SJCRH30 (cell line): ENCODE measurements around the gene PXDN. TPM values are rescaled to one million over a fixed set of nuclear protein-coding genes. Genes with fewer than 3 reads are reported as not detected.
"Not testable (repeated sequence)": the region's sequence is repeated elsewhere in the genome, so short reads cannot be mapped to it uniquely, and the experiment has no call there.

Experiments used
- DNase-seq, 2 experiments: peaks; one replicate each; pipeline ENCODE4 v3.0.0-alpha.2; 2015 to 2020
- H3K27ac ChIP-seq: fragments of 250-450 bp; sonication (Bioruptor Pico); 2 replicates; pipeline ENCODE4 v1.5.1; 2020; ENCODE audit warnings: mild to moderate bottlenecking, moderate library complexity
- H3K27me3 ChIP-seq: fragments of 250-450 bp; sonication (Bioruptor Pico); 2 replicates; pipeline ENCODE4 v1.5.1; 2020; ENCODE audit warnings: mild to moderate bottlenecking, moderate library complexity
- H3K36me3 ChIP-seq: fragments of 250-450 bp; sonication (Bioruptor Pico); 2 replicates; pipeline ENCODE4 v1.5.1; 2020; ENCODE audit warnings: mild to moderate bottlenecking, moderate library complexity
- H3K4me1 ChIP-seq: fragments of 250-450 bp; sonication (Bioruptor Pico); 2 replicates; pipeline ENCODE4 v1.5.1; 2020; ENCODE audit warnings: mild to moderate bottlenecking, moderate library complexity
- H3K4me3 ChIP-seq: fragments of 250-450 bp; sonication (Bioruptor Pico); 2 replicates; pipeline ENCODE4 v1.5.1; 2020; ENCODE audit warnings: mild to moderate bottlenecking, moderate library complexity
- H3K9me3 ChIP-seq: fragments of 250-450 bp; sonication (Bioruptor Pico); replicated peaks from 2 replicates; pipeline ENCODE4 v1.5.1; 2020; ENCODE audit warnings: mild to moderate bottlenecking, moderate library complexity
- total RNA-seq: library from RNA; depleted of rRNA; stranded (reverse); fragments of >200 nt; shearing (Covaris generic); gene quantifications from 2 replicates; pipeline ENCODE4 v1.2.3, GENCODE V29; 2014

The PXDN gene
- total RNA-seq, 1 experiment from 2014 or later, result 312 TPM

DNA sequence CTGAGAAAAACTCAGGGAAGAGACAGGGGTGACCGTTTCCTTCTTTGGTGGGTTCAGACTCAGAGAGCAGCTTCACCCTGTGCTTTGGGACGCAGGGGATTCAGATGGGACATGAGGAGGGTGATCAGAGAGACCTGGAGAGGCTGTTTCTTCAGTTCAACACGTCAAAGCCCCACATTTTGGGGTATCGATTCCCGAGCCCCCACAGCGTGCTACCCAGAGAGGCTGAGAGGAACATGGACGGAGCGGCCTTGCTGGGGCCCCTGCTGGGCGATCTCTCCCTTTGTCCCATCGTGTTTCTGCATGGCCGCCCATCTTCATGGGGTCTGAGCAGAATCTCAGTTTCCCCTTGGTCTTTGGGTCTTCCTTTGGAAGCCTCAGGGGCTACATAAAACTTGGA is 38.2 kb upstream of the PXDN start:
- Histone ChIP-seq H3K27me3 (no peaks in the 10 kb centered on the region), H3K9me3 (no peaks in the 10 kb centered on the region), H3K4me1 (peaks cover 23% of the 10 kb centered on the region), H3K36me3 (no peaks in the 10 kb centered on the region), H3K27ac (no peak overlapping the region), H3K4me3 (no peak overlapping the region)
- no peak for DNase-seq

DNA sequence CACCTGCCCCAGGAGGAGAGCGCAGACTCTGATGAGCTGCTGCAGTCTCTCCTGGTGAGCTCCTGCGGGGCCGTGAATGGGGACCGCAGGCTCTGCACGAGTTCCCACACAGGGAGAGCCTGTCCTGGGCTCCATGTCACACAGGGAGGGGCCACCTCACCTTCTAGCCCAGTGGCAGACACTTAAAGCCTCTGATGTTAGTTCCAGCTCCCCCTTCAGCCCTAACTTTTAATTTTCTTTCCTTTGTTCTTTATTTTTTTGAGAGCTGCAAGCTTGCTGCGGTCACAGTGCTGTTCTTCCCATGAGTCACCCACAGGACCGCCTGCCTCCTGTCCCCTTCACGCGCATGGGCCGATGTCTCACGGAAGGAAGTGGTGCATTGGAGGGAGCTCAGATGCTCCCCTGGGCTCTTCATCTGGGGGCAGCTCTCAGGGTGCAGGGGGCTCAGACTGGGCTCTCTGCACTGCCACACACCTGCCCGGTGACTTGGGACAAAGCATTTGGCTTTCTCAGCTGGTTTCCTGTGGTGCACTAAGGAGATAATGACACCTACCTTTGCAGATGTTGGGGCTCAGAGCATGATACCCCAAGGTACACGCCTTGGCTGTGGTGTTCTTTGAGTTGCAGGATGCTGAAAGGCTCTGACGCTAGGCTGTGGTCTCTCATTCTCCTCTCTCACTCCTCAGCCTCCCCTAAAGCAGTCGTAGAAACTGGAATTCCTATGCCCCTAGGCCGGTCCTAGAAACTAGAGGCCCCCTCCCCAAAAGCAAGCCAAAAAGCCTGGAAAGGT is 37.2 kb upstream of the PXDN start:
- H3K9me3 ChIP-seq, result no peaks in the 10 kb centered on the region
- H3K4me1 ChIP-seq, result peaks cover 30% of the 10 kb centered on the region
- H3K4me3 ChIP-seq, result no peak overlapping the region
- no peak for DNase-seq
- no peaks in the 10 kb centered on the region for H3K27me3 ChIP-seq
- no peaks in the 10 kb centered on the region for H3K36me3 ChIP-seq
- no peak overlapping the region for H3K27ac ChIP-seq

DNA sequence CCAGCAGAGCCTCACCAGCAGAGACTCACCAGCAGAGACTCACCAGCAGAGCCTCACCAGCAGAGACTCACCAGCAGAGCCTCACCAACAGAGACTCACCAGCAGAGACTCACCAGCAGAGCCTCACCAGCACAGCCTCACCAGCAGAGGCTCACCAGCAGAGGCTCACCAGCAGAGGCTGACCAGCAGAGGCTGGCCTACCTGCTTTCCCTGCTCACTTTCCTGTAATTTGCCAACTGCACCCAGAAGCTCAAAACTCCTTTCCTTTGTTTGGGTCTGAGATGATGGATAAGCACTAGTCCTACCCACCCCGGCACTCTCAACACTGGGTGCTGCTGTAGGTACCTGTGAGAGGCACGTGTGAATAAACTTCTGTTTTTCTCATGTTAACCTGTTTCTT is 36.4 kb upstream of the PXDN start:
- H3K27ac ChIP-seq, result no peak overlapping the region
- no peak overlapping the region for H3K4me3 ChIP-seq
- H3K36me3 ChIP-seq, result no peaks in the 10 kb centered on the region
- H3K4me1 ChIP-seq, result peaks cover 30% of the 10 kb centered on the region
- H3K9me3 ChIP-seq, result no peaks in the 10 kb centered on the region
- no peaks in the 10 kb centered on the region for H3K27me3 ChIP-seq
- no peak for DNase-seq

DNA sequence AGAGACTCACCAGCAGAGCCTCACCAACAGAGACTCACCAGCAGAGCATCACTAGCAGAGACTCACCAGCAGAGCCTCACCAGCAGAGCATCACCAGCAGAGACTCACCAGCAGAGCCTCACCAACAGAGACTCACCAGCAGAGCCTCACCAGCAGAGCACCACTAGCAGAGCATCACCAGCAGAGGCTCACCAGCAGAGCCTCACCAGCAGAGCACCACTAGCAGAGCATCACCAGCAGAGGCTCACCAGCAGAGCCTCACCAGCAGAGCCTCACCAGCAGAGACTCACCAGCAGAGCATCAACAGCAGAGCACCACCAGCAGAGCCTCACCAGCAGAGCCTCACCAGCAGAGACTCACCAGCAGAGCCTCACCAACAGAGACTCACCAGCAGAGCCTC is 35.7 kb upstream of the PXDN start:
- H3K27ac ChIP-seq, H3K36me3 ChIP-seq, H3K4me3 ChIP-seq, H3K27me3 ChIP-seq, H3K9me3 ChIP-seq, DNase-seq: not testable (repeated sequence)
- peaks cover 30% of the 10 kb centered on the region for H3K4me1 ChIP-seq

DNA sequence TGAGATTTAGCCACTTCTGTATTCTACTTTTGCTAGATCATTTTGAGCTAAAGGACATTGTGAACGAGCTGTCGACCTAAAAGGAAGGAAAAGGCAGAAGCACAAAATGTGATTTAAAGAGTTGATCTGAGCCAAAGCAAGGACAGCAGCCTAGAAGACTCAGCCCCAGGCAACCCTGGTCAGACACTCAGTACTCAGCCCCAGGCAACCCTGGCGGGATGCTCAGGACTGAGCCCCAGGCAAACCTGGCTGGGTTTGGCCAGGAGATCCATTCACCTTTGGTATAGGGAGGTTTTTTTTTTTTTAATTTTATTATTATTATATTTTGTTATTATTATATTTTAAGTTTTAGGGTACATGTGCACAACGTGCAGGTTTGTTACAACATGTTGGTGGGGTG is 34.3 kb upstream of the PXDN start:
- Histone ChIP-seq H3K4me1 (peaks cover 29% of the 10 kb centered on the region), H3K4me3 (no peak overlapping the region), H3K9me3 (no peaks in the 10 kb centered on the region), H3K36me3 (no peaks in the 10 kb centered on the region), H3K27ac (no peak overlapping the region), H3K27me3 (no peaks in the 10 kb centered on the region)
- DNase-seq, result no peak

DNA sequence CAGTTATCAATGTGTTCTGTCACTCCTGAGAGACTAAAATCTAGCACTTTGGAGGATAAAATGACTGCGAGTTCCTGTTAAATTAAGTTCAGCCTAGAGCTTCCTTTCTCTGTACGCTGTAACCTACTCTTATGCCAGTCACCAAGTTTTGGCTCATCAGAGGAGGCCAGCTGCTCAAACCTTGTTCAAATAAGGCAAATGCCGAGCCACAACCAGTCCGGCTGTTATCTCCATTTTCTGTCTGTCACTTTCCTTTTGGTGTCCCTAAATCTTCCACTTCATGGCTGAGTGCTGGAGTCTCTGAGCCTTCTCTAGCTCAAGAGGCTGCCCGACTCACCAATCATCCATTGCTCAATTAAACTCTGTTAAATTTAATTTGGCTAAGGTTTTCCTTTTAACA is 33.5 kb upstream of the PXDN start:
- Histone ChIP-seq H3K27ac (no peak overlapping the region), H3K36me3 (no peaks in the 10 kb centered on the region), H3K9me3 (no peaks in the 10 kb centered on the region), H3K27me3 (no peaks in the 10 kb centered on the region), H3K4me1 (peaks cover 29% of the 10 kb centered on the region), H3K4me3 (no peak overlapping the region)
- peak in 1 of 2 experiments; percentile 52 for DNase-seq

DNA sequence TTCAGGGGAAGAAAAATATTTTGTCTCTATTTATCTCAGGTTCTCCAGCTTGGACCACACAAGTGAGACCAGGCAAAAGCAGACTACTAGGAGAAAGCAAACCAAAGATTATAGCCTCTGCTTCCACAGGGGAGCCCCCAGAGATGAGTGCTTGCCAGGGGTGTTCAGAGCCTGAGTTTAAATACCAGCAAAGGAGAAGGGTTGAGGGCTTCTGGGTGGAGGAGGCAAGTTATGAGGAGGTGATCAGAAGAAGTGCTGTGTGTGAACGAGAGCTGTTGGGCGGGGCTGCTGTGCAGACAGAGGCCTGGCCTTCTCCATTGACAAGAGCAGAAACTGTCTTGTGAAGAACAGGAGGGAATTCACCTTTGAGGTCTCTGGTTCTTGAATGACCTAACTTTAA is 32.8 kb upstream of the PXDN start:
- Histone ChIP-seq H3K4me3 (no peak overlapping the region), H3K27me3 (no peaks in the 10 kb centered on the region), H3K9me3 (no peaks in the 10 kb centered on the region), H3K4me1 (peaks cover 33% of the 10 kb centered on the region), H3K36me3 (no peaks in the 10 kb centered on the region), H3K27ac (no peak overlapping the region)
- DNase-seq, result no peak

DNA sequence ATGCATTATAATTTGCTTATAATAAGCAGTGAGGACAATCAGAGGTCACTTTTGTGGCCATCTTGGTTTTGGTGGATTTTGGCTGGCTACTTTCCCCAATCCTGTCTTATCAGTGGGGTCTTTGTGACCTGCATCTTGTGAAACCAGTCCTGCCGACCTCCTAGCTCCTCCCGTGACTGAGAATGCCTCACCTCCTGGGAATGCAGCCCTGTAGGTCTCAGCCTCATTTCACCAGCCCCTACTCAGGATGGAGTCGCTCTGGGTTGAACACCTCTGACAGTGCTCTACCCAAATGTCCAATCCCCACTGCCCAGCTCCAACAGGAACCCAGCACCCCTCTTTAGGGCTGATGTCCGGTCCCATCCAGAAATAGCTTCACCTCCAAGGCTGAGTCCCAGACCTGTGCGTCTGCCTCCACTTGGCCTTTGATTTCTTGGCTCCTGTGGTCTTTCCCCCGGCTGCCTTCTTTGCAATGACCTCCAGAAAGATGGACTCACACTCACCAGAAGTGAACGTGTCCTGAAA is 31.3 kb upstream of the PXDN start:
- Histone ChIP-seq H3K27me3 (no peaks in the 10 kb centered on the region), H3K4me3 (no peak overlapping the region), H3K4me1 (peaks cover 35% of the 10 kb centered on the region), H3K9me3 (no peaks in the 10 kb centered on the region), H3K27ac (no peak overlapping the region), H3K36me3 (no peaks in the 10 kb centered on the region)
- DNase-seq, result no peak

DNA sequence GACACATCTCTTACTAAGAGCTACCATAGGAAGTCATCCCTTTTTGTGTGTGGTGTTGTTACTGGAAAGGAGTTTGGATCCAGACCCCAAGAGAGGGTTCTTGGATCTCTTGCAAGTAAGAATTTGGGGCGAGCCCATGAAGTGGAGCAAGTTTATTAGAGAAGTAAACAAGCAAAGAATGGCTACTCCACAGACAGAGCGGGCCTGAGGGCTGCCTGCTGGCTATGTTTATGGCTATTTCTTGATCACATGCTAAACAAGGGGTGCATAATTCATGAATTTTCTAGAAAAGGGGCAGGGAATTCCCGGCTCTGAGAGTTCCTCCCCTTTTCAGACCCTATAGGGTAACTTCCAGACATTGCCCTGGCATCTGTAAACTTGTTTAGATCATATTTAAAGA is 30.6 kb upstream of the PXDN start:
- no peaks in the 10 kb centered on the region for H3K36me3 ChIP-seq
- no peaks in the 10 kb centered on the region for H3K9me3 ChIP-seq
- no peak overlapping the region for H3K27ac ChIP-seq
- no peaks in the 10 kb centered on the region for H3K27me3 ChIP-seq
- H3K4me3 ChIP-seq, result no peak overlapping the region
- peaks cover 35% of the 10 kb centered on the region for H3K4me1 ChIP-seq
- DNase-seq, result no peak

DNA sequence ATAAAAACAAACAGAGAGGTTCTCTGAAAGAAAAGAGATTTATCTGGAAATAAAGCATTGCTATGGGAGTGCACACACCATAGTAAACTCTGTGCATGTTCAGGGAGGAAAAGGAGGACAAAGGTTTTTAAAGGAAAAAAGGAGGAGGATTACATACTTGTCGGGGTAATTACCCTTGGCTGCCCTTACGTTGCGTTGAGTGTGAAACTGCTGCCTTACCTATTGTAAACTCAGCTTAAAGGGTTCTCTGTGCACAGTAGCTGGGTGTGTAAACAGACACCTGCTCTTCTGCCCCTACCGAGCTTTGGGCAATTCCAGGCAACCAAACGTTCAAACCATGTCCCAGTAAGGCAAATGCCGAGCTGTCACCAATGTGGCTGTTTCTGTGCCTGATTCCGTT is 29.6 kb upstream of the PXDN start:
- no peak overlapping the region for H3K27ac ChIP-seq

DNA sequence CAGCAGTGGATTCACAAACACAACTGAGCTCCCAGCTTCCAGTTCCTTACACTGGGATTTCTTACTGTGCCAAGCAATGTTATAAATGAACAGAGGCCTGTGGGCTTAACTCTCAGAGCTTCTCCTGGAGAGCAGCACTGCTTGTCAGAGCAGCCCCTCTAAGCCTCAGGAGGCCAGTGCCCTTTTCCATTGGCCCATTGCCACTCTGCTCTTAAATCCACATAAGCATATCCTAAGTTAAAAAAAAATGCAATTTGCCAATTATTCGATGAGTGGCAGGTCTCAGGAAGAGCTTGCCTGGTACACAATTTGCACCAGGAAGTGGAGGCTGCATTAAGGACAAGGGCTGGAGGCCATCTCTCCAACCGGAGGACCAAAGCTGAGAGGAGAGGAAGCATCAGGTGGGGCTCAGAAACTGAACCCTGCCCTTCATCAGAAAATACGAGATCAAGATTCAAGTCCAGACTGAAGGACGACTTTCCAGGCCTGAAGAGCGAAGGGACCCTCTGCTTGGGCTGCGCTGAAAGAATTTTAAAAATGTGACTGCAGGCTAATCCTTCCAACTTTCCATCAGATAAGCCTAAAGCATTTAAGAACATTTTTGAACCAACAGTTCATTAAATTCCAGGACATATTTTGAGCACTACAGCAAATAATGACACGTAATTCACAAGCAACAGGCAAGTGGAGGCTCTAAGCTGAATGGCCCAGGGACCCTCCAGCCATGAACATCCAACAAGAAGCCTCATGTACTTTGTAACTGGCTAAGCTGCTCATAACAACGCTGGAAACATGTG is 28.4 kb upstream of the PXDN start:
- Histone ChIP-seq H3K27me3 (peaks cover 5% of the 10 kb centered on the region), H3K4me1 (peaks cover 28% of the 10 kb centered on the region), H3K36me3 (no peaks in the 10 kb centered on the region), H3K9me3 (no peaks in the 10 kb centered on the region), H3K4me3 (no peak overlapping the region), H3K27ac (no peak overlapping the region)
- DNase-seq, result no peak

More for the DNA sequence above, 29.6 kb upstream of the PXDN start:
- Histone ChIP-seq H3K36me3 (no peaks in the 10 kb centered on the region), H3K4me1 (peaks cover 35% of the 10 kb centered on the region), H3K4me3 (no peak overlapping the region), H3K27me3 (no peaks in the 10 kb centered on the region), H3K9me3 (no peaks in the 10 kb centered on the region)
- DNase-seq, result no peak

DNA sequence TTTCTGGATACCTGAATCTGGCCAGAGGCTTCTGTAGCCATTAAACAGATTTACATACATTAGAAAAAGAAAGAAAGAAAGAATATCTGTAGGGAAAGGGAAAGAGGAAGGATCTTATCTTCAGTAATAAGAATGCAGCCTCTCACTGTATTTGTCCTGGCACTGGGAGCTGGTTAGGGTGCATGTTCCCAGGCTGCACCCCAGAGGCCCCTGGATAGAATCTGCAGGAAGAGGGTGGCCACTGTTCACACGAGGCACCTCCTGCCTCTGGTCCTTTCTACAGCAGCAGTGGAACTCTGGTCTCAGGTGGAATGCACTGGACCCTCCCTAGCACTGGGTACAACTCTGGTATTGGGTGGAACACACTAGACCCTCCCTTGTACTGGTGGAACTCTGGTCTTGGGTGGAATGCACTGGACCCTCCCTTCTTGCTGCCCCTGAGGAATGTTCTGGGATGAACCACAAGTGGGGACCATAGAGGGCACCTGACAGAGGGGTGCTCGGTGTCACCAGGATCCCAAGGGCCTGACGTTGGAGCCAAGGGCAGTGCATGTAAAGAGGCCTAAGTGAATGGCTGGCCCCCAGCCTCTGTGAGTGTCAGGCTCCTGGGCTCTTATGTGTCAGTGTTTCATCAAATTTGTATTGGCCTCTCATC is 27.4 kb upstream of the PXDN start:
- no peak for DNase-seq
- no peaks in the 10 kb centered on the region for H3K9me3 ChIP-seq
- H3K27me3 ChIP-seq, result peaks cover 15% of the 10 kb centered on the region
- H3K27ac ChIP-seq, result no peak overlapping the region
- H3K4me3 ChIP-seq, result no peak overlapping the region
- H3K36me3 ChIP-seq, result no peaks in the 10 kb centered on the region
- H3K4me1 ChIP-seq, result peaks cover 28% of the 10 kb centered on the region; the same call in 1 of the 2 replicates

DNA sequence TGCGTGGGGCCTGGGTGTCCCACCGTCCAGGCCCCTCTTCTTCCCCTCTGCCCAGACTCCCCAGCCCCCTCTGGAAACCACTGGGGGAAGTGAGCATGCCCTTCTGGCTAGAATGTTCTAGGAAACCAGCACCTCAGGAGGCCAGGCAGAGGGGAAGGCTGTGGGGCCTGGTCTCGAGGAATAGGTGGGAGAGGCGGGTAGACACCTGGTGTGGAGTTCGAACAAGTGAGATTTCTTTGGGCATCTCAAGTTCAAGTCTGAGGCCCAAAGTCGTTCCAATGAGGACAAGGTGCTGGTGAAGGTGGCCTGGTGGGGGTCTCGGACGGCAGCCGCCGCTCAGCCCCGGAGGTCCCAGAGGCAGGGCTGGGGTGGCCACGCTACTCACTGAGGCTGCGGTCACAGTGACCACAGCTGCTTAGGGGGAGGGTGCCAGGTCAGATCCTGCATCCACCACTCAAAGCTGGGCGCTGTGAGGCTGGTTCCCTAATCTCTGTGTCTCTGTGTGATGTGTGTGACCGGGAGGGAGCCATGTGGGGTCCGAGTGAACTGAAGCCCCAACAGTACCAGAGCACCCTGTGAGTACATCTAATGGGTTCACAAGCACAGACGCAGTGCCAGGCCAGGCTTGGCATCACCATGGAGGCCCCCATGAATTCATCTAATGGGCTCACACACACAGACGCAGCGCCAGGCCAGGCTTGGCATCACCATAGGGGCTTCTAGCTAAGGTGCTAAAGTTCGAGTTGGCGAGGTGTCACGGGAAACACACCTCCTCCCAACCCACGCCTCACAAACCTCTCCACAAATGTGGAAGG is 26.5 kb upstream of the PXDN start:
- Histone ChIP-seq H3K27me3 (peaks cover 20% of the 10 kb centered on the region), H3K9me3 (0 out of 2 replicates have a peak, but pooled peaks cover under 1% of the 10 kb centered on the region), H3K4me3 (no peak overlapping the region), H3K4me1 (peaks cover 29% of the 10 kb centered on the region; the same call in 1 of the 2 replicates), H3K36me3 (no peaks in the 10 kb centered on the region), H3K27ac (no peak overlapping the region)
- DNase-seq, result no peak

DNA sequence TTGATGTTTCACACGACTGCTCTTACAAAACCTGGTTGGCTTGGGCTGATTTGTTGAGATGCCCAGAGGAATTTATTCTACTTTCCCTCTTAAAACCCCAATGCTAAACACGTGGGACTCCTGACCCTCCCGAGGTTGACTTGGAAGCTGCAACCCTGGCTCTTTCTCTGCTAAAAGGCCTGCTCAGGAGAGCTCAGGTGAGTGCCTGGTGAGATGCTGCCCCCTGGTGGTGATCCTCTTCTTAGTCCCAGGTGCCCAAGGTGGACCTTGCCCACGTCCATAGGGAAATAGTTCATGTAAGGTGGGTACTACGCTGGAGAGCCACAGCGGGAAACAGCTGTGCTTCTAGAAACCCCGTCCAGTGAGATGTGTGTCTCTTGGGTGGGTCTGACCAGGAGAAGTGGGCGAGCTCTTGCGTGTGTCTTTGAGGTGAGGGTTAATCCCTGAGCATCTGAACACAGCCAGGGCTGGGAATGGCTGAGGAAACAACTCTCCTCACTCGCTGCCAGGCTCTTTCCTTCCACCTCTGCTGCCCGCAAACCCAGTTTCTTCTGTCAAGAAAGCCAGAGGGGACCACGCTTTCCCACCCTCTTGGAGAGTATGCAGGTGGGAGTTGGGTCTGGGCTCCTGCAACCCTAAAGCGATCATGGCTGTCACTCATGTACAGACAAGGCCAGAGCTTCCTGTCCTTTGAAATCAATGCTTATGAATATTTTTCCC is 25.5 kb upstream of the PXDN start:
- peaks cover 20% of the 10 kb centered on the region for H3K27me3 ChIP-seq
- peak; percentile 79 to 91 for DNase-seq
- H3K9me3 ChIP-seq, result peaks cover 7% of the 10 kb centered on the region; the same call in 1 of the 2 replicates
- H3K4me3 ChIP-seq, result no peak overlapping the region
- H3K36me3 ChIP-seq, result no peaks in the 10 kb centered on the region
- no peak overlapping the region for H3K27ac ChIP-seq
- H3K4me1 ChIP-seq, result peaks cover 29% of the 10 kb centered on the region; the same call in 1 of the 2 replicates
